Measurements from ENCODE around the gene PDE4B.

The PDE4B gene

DNA sequence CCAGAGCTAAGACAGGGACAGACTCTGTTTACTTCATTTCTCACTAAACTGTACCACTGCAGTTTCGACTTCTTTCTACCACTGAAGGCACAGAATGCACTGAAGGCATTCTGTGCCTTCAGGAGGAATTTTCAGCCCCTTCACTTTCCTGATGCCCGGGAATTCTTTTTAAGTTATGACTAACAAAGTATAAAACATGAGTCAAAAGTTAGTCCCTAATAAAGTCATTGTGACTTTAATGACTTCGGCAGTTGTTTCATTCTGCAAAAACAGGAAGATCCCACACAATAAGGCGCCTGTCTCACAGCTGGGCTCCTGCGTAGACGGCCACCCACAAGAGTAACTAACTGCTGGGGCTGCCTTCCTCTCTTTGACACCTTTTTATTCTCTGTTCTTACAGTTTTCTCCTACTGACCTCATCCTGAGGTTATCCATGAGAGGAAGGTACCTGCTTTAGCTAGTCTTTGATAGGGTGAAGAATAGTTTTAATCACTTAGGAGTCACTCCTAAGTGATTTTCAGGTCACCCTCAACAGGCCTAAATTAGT lies 557.4 kb downstream of the PDE4B start:
- DNase-seq, result no peak

DNA sequence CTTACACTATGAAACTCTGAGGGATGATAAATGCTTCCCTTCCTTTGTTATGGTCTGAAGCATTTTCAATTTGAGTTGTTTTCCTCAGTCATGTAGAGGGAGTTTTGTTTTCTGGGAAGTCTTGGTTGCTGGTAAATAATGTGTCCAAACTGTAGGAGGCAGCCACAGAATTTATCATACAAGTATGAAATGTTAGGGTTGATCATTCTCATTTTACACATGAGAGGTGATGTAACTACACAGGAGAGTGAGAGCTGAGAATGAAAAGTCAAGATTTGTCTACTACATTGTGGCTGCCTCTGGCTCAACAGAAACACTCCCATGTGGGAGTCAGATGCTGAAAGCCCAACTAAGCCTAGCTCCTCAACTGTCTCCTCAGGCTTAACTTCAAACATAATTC lies 558.8 kb downstream of the PDE4B start:
- DNase-seq, result no peak

DNA sequence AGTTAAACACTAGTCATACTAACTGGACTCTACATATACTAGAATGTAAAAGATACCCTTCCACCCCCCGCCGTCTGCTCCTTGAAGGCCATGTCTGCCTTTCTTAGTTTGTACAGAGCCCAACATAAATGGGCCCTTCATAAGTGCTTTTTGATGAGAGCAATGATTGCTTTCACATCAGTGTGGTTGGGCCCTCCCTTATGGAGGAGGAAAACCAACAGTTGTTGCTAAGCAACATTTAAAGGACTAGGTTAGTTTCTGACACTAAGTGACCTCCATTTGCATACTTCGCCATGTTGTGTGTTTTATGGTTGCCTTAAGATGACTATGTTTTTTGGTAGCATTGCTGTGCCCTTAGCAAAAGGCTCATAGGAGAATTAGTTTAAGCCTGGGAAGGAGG lies 559.2 kb downstream of the PDE4B start:
- DNase-seq, result peak; percentile 29

DNA sequence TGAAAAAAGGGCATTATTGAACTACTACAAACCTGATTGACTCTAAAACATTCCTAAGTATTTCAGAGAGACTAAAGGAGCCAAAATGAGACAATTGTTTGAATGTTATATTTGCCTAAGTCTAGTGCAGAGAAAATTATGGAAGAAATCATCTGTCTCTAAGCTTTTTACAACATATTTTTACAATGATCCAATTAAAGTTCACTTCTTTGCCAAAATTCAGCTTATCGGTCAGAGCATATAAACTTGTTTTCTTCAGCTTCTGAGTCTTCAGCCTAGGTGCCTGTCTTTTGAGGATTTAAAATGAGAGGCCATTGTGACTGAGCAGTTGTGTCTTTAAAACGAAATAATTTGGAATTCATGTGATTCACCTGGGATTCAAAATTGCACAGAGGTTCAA lies 560.1 kb downstream of the PDE4B start:
- no peak for DNase-seq

DNA sequence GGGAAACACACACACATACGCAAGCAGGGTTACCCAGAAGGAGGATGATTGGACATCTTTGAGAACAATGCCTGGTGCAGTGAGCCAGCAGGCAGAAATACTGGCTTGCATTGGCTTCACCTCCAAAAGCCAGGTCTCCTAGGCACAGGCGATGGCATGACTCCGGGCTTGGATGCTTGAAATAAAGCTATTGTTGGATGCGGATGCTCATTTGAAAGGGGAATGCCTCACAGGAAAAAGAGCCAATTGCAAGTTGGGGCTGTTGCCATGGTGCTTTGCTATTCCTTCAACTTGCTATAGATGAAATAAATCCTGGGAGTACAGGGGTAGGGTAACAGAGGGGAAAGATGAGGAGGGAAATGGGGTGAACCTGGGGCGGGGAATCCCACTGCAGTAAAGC lies 560.6 kb downstream of the PDE4B start:
- DNase-seq, result no peak

DNA sequence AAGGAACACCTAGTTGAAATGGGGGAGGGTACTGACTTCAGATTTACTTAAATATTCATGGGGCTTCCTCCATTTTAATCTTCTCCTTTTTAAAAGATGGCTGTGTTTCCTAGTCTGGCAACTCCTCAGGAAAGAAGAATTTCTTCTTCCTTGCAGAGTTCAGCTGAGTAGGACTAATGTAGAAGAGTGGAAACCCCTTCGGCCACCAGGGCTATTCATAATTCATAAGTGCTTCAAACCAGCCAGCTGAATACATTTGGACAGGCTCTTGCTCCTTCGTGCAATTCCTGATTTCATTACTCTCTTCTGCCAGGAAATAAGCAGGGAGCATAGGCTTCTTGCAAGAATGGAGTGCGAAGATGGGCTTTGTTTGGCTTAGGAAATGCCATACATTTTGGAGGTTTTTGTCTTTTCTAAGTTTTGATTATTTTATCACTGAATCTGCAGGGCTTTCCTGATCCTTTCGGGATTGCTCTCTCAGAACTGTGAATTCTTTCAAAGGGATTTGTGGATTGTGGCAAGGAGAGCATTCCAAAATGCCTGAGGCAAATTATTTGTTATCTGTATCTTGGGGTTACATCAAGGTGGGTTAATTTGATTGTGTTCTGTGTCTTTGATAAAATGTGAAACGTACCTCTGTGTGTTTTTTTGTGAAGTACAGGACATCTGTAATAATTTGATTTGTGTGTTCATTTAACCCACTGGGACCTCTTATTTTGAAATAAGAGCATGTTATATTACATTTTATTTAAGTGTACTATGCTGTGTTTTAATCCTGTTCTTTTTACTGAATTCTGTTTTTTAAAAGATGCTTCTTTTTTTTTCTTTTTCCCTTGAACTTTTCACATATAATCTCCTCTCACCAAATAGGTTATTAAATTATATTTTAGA lies 561.9 kb downstream of the PDE4B start:
- no peak for DNase-seq

DNA sequence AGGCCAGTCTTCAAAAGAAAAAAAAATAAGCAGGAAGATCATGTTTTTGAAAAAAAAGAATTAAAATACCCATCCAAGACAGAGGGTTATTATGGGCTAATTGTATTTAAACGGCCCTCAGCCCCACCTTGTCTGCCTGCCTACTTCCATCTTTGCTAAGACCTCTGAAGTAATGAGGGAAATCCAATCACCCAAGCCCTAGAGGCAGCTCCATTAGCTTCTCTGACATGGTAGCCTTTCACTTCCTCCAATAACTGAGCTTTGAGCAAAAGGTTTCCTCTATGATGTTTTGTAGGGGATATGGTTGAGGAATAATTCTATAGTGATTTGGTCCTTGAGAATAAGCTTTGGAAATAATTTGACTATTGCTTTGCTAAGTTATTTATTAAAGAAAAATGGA lies 563.1 kb downstream of the PDE4B start:
- no peak for DNase-seq

DNA sequence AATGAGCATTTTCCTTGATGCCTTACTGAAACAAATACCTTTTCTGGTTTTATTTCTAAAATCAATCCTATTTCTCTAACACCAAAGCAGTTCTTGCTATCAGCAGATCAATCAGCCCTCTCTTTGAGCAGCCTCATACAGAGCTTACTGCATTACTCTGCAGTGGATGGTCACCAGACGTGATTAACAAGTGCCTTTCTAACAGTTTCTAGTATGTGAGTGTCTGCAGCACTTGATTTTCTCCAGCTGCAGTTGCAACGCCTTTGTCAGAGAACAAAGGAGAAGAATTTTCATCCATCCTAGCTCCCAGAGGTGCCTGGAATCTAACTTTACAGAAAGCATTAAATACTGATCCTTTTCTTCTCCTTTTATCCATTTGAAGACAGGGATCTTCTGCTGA lies 563.9 kb downstream of the PDE4B start:
- DNase-seq, result no peak

DNA sequence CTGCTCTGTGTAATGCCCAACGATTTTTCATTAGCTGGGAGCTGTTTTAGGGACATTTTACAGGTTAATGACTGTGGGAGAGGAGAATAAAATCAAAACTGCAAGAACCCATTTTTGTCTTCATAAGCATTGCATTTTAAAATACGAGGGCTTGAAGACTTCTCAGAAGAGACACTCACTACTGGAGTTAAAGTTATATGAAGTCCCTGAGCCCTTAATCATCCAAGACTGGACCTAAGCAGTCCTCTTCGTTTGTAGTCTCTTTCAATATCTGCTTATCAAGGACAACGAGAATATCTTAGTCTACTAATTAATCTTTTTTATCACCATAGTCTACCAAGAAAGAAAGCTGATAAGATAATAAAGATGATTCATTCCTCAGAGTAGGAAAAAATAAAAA lies 564.3 kb downstream of the PDE4B start:
- no peak for DNase-seq

DNA sequence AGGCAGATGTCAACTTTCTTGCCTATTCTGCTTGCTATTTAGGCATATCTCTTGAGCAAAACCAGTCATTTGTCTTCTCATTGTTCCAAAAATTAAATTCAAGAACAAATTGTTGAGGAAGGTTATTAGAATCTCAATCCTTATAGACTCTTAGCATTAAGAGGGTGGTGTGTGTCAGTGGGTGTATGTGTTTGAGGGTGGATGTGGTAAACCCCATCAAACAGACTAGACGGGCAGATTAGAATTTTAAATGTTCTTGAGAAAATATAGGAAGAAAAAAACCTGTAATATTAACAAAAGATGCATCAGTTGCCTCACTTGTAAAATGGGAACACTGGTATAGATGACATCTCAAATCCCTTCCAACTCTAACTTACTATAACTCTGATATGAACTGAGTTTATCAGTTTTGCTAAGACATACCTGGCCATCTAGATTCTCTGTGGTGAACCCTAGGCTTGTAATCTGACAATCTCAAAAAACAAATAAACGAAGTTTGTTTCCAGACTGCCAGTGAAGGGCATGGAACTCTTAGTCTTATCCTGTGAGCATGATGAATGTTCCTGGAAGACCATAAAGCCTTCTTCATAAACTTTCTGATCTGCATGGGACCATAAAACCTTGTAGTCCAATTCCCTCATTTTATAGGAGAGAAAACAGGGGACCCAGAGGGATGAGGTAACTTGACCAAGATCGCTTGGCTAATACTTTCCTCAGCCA lies 564.9 kb downstream of the PDE4B start:
- no peak for DNase-seq

DNA sequence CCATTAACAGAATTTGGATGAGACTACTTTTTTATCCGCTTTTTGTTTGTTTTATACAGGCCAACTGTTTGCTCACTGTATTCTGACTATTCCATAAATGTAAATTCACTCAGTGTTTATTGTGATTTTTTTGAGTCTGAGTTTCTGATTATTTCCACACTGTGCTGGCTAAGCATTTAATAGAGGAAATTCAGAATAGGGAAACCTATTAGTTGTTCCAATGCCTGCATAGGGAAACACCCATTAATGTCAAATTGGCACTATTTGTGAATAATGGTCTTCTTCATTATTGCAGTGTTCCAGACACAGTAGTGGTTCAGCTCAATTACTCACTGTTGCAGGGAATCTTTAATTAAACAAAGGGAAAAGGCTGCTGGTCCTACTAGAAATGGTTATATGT lies 566.6 kb downstream of the PDE4B start:
- DNase-seq, result no peak

DNA sequence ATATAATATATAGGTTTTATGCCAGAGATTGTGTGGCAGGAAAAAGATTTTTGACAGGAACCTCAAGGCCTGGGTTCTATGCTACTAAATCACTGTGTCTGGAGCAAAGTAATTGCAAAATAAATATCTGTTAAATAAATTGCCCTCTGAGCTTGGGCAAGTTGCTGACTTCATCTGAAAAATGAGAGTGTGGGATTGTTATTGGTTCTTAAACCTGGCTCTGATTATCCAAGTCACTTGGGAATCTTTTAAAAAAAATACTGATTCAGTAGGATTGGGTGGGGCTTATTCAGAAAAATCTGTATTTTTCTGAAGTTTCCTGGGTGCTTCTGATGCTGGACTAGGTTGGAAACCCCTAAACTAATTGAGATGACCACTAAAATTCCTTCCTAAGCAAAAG lies 567.1 kb downstream of the PDE4B start:
- DNase-seq, result no peak

DNA sequence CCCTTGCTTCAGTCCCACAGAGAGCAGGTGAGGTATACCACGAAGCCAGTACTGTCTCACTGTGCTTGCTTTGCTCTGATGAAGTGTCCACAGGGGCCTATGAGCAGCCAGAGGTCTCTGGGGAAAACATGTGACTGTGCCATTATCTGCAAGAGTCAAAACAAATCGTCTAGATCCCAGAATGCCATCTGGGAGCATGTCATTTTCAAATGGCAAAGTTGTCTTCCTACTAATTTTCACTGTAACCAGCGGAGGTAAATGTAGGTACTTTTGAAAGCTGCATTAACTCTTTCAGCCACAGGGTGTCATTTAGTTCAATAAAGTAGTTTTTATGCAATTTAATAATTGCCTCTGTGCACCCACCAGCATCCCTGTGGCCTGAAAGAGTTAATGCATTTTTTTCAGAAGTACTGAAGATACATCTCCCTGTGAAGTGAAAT lies 567.6 kb downstream of the PDE4B start:
- no peak for DNase-seq

DNA sequence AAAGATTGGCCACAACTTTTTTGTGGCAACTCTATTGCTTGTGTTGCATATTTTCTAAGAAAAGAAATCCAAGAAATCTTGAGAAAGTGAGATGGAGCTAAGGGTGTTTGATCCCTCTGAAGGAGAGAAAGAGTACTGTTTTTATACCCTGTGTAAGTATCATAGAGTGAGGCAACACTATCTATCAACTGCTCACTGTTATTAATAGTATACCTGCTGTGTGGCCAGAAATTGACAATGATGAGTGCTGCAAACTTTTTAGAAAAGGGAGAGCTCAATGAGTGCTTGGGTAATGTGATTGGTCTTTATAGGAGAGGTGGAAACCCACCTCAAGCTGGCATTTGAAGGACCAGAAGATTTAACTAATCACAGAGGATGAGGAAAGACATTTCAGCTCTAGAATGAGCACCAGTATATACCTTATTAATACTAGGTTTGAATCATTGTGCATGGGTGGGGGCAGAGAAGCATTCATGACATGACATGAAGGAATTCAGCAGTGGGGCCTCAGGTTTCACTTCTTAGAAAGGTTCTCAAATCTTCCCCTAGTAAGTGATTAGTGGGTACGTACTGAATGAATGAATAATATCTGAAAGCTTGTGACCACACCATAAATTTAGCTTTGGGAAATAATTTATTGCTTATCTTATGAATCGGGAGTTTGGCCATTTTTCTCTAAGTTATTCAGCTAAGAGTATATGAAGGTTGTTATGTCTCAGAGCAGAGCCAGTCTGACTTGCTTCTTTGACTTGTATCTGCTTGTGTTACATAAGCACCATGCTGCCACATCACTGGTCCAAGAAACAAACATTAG lies 572.1 kb downstream of the PDE4B start:
- no peak for DNase-seq

DNA sequence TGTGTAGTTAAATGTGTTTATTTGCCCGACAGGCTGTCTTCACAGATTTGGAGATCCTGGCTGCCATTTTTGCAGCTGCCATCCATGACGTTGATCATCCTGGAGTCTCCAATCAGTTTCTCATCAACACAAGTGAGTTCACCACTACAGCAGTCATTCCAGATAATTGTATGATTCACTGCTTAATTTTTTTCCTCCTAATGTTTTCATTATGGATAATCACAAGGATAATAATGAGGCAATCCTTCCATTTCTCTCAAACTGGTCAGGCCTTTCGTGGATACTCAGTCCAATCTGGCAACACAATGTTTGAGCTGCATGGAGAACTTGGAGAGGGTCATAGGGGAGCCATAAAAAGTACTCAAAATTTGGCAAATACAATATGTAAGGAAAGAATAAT lies 572.9 kb downstream of the PDE4B start:
- DNase-seq, result no peak

DNA sequence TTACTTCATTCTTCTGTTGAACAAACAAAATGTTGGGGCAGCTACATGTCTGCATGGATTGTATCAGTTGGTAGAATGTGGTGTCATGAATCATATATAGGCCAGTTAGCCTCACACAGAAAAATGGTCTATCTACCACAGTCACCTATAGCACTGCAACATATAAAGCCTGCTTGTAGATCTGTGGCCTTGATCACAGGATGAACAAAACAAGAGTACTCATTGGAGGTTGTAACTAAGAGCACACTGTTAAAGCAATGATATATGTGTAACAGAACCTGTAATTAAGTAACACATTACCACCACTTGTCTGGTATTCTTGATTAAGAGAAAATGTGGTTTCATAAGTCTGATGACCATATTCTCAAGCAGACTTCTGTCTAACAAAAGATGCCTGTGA lies 573.9 kb downstream of the PDE4B start:
- no peak for DNase-seq

DNA sequence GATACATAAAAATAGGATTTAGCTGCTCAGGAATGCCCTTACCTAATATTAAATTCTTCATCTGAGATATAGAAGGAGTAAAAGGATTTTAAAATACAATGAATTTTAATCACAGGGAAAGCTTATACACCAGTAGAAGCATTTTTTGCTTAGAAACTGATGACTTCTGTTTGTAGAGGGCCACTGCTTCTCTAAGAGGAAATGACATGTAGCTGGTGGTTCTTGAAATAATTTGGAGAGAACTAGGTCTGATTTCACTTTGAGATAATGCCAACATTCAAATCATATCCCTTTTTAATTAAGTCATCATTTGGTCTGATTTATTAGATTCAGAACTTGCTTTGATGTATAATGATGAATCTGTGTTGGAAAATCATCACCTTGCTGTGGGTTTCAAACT lies 574.7 kb downstream of the PDE4B start:
- no peak for DNase-seq

DNA sequence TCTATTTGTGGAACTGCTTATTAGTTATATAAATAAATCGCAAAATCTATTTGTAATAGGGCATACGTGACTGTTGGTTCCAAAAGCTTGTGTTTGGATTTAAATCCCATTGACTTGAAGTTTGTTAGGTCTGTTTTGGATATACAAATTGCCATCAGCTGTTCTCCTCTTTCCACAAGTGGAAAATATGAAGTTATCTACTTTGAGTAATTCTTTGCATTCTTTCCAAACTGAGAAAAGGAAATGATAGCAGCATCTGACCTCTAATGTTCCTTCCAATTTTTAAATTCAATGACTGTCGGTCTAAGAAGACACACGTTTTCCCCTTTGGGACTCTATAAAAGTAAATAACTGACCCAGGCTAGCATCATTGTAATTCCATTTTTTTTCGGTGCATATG lies 575.6 kb downstream of the PDE4B start:
- no peak for DNase-seq

DNA sequence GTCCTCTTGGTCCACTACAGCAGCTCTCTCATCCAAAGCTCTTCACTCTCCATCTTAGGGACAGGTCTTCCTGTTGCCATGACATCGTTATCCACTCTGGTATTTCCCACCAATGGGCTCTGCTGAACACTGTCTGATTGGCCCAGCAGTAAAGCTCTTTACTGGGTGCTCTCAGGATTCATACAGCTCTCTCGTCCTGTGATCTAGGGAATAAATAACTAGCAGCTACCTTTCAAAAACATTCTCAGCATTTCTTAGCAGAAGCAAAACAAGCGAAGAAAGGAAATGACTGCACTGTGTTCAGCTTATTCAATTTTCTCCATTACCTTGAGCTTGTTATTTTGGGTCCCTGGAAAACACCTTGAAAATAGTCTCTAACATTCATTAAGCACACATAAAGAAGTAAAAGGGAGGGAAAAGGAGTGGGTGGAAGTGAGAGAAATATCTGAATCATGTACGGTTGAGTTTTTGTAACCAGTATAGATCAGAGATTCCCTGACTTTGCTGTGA lies 577.8 kb downstream of the PDE4B start:
- peak; percentile 20 for DNase-seq

DNA sequence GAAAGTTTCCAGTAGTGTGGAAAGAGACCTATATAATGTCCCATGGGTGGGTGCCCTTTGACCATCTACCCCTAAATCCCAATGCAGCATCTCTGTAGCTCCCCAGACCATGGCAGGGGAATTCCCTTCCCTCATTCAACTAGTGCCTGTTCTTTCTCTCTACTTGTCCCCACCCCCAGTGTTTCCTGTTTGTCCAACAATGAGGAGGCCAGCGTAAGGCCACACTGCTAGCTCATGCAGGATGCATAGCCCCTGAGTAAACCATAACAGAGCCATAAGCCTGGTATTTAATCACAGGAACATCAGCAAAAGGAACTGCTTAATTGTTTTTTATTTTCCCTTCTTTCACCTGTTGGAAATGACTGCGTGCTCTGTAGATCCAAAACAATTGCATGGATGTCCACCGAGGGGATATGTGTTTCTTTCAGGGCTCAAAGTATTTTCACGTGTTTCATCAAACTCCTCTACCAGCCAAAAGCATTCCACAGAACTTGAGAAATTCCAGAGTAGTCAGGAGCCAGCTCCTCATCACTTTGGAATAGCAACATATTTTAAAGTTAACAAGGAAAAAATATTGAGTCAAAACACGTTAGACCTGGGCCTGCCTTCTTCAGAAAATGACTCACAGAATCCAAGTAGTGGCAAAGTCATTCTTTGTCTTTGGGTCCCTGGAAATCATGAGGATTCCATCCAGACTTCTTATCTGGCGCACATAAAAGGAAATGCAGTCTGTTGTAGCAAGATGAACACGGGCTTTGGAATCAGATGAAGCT lies 578.7 kb downstream of the PDE4B start:
- peak; percentile 22 for DNase-seq

DNA sequence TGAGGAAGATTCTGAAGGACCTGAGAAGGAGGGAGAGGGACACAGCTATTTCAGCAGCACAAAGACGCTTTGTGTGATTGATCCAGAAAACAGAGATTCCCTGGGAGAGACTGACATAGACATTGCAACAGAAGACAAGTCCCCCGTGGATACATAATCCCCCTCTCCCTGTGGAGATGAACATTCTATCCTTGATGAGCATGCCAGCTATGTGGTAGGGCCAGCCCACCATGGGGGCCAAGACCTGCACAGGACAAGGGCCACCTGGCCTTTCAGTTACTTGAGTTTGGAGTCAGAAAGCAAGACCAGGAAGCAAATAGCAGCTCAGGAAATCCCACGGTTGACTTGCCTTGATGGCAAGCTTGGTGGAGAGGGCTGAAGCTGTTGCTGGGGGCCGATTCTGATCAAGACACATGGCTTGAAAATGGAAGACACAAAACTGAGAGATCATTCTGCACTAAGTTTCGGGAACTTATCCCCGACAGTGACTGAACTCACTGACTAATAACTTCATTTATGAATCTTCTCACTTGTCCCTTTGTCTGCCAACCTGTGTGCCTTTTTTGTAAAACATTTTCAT lies 579.9 kb downstream of the PDE4B start:
- DNase-seq, result no peak

DNA sequence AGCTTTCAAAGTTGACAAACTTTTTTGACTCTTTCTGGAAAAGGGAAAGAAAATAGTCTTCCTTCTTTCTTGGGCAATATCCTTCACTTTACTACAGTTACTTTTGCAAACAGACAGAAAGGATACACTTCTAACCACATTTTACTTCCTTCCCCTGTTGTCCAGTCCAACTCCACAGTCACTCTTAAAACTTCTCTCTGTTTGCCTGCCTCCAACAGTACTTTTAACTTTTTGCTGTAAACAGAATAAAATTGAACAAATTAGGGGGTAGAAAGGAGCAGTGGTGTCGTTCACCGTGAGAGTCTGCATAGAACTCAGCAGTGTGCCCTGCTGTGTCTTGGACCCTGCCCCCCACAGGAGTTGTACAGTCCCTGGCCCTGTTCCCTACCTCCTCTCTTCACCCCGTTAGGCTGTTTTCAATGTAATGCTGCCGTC lies 580.5 kb downstream of the PDE4B start:
- no peak for DNase-seq
